ENCODE results near the gene STAT1. TPM values are rescaled to one million over a fixed set of nuclear protein-coding genes. Genes with fewer than 3 reads are reported as not detected.

Gene STAT1
- total RNA-seq, 3 donors from 2014 or later (not counting 1 experiment from before 2014, with no cell fraction given): 49.1 to 91.6 (median 86.2) TPM

DNA sequence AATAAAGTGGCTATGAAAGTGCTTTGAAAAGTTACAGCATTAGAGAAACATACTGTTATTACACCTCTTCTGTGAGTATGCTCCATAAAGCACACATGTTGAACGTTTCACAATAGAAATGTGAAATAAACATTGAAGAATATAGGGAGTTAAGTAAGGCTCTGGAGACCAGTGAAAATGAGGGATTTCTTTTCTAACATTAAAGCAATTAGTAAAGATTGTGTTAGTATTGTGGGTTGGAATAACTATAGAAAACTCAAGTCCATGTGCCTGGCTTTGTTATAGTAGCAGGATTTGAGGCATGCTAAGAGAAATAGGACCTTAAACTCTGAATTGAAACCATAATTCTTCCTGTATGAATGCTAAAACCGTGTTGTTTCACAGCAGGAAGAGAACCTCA lies 70.3 kb downstream of the STAT1 start:
- Mint-ChIP-seq H3K9me3 (no peaks in the 10 kb centered on the region), H3K4me1 (no peaks in the 10 kb centered on the region), H3K36me3 (no peaks in the 10 kb centered on the region), H3K27me3 (ENCODE audit: low read depth in 2 of 2) (no peaks in the 10 kb centered on the region), H3K4me3 (no peak overlapping the region), H3K27ac (no peak overlapping the region)
- Histone ChIP-seq H3K4me3 (ENCODE audit: low read length) (no peak overlapping the region), H3K4me1 (ENCODE audit: control insufficient read depth, insufficient read depth, low read length) (peaks cover under 1% of the 10 kb centered on the region), H3K27ac (ENCODE audit: low read length) (no peak overlapping the region), H3K9me3 (ENCODE audit: control insufficient read depth, insufficient read depth, low read length) (no peaks in the 10 kb centered on the region), H3K36me3 (ENCODE audit: control insufficient read depth, insufficient read depth, low read length) (no peaks in the 10 kb centered on the region), H3K27me3 (ENCODE audit: control insufficient read depth, insufficient read depth, low read length) (no peaks in the 10 kb centered on the region)
- intact Hi-C loops (cut with micrococcal nuclease): no loop called here
- no CpG with 5 or more reads among the region's 2 CpGs for WGBS (ENCODE audit: insufficient coverage)
- no peak for ATAC-seq
- no peak for DNase-seq
- TF ChIP-seq, protein P1, sequence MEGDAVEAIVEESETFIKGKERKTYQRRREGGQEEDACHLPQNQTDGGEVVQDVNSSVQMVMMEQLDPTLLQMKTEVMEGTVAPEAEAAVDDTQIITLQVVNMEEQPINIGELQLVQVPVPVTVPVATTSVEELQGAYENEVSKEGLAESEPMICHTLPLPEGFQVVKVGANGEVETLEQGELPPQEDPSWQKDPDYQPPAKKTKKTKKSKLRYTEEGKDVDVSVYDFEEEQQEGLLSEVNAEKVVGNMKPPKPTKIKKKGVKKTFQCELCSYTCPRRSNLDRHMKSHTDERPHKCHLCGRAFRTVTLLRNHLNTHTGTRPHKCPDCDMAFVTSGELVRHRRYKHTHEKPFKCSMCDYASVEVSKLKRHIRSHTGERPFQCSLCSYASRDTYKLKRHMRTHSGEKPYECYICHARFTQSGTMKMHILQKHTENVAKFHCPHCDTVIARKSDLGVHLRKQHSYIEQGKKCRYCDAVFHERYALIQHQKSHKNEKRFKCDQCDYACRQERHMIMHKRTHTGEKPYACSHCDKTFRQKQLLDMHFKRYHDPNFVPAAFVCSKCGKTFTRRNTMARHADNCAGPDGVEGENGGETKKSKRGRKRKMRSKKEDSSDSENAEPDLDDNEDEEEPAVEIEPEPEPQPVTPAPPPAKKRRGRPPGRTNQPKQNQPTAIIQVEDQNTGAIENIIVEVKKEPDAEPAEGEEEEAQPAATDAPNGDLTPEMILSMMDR (IDR thresholded peaks at IDR 0.05): no peak

DNA sequence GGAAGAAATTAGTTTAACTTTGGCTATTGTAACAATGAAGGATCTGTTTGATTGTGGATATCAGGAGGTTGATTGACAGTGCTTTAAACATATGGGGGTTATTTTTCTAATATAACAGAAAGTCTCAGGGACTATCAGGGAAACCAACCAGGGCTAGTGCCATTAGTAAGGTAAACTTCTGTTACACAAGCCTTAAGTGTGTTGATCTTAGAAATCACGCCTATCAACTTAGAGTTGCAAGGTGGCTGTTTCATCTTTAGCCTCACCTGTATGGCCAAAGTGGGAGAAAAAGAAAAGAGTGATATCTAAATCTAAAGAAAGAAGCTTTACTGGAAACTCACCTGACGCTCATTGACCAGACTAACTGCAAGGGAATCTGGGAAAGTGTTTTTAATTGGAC lies 71.3 kb downstream of the STAT1 start:
- intact Hi-C loops (cut with micrococcal nuclease): no loop called here
- TF ChIP-seq, protein P1 (IDR thresholded peaks at IDR 0.05): no peak
- H3K4me1 Mint-ChIP-seq: no peaks in the 10 kb centered on the region
- no peak overlapping the region for H3K4me3 Mint-ChIP-seq
- ATAC-seq (no peak), DNase-seq (no peak)
- H3K27me3 ChIP-seq (ENCODE audit: control insufficient read depth, insufficient read depth, low read length): no peaks in the 10 kb centered on the region
- WGBS (ENCODE audit: insufficient coverage): 100% methylated on average over 1 of the region's 2 CpGs
- no peaks in the 10 kb centered on the region for H3K4me1 ChIP-seq (ENCODE audit: control insufficient read depth, insufficient read depth, low read length)
- no peaks in the 10 kb centered on the region for H3K9me3 ChIP-seq (ENCODE audit: control insufficient read depth, insufficient read depth, low read length)
- no peak overlapping the region for H3K4me3 ChIP-seq (ENCODE audit: low read length)
- H3K9me3 Mint-ChIP-seq: no peaks in the 10 kb centered on the region
- H3K36me3 ChIP-seq (ENCODE audit: control insufficient read depth, insufficient read depth, low read length): no peaks in the 10 kb centered on the region
- H3K27ac ChIP-seq (ENCODE audit: low read length): no peak overlapping the region
- H3K36me3 Mint-ChIP-seq: no peaks in the 10 kb centered on the region
- H3K27me3 Mint-ChIP-seq (ENCODE audit: low read depth in 2 of 2): no peaks in the 10 kb centered on the region
- H3K27ac Mint-ChIP-seq: no peak overlapping the region

DNA sequence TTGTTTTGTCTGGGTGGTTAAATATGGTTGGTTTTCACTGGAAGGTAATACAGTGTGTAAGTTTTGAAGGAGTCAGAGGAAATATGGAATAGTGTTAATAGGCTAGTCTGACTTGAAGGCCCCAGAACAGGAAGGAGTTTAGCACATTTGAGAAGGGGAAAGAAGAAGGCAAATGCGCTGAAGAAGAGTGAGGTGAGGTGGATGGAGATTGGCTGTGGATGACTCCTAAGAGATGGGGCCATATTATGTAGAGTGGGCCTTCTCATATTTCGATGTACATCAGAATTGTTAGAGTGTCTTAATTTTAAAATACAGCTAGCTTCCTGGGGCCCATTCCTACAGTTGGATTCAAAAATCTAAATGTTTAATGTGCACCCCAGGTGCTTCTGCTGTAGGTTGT lies 72.4 kb downstream of the STAT1 start:
- no peak overlapping the region for H3K4me3 ChIP-seq (ENCODE audit: low read length)
- H3K9me3 ChIP-seq (ENCODE audit: control insufficient read depth, insufficient read depth, low read length): no peaks in the 10 kb centered on the region
- TF ChIP-seq, protein P1 (IDR thresholded peaks at IDR 0.05): no peak
- H3K27me3 ChIP-seq (ENCODE audit: control insufficient read depth, insufficient read depth, low read length): no peaks in the 10 kb centered on the region
- no peak for DNase-seq
- H3K9me3 Mint-ChIP-seq: no peaks in the 10 kb centered on the region
- no peak for ATAC-seq
- no peak overlapping the region for H3K4me3 Mint-ChIP-seq
- H3K27ac Mint-ChIP-seq: no peak overlapping the region
- no peaks in the 10 kb centered on the region for H3K4me1 ChIP-seq (ENCODE audit: control insufficient read depth, insufficient read depth, low read length)
- intact Hi-C loops (cut with micrococcal nuclease): no loop called here
- H3K4me1 Mint-ChIP-seq: peaks cover 0 to under 1% of the 10 kb centered on the region in 2 donors
- WGBS (ENCODE audit: insufficient coverage): 100% methylated on average over 2 of the region's 2 CpGs
- peaks cover 2% of the 10 kb centered on the region for H3K36me3 ChIP-seq (ENCODE audit: control insufficient read depth, insufficient read depth, low read length)
- H3K27ac ChIP-seq (ENCODE audit: low read length): no peak overlapping the region
- H3K27me3 Mint-ChIP-seq (ENCODE audit: low read depth in 2 of 2): no peaks in the 10 kb centered on the region
- H3K36me3 Mint-ChIP-seq: no peaks in the 10 kb centered on the region

DNA sequence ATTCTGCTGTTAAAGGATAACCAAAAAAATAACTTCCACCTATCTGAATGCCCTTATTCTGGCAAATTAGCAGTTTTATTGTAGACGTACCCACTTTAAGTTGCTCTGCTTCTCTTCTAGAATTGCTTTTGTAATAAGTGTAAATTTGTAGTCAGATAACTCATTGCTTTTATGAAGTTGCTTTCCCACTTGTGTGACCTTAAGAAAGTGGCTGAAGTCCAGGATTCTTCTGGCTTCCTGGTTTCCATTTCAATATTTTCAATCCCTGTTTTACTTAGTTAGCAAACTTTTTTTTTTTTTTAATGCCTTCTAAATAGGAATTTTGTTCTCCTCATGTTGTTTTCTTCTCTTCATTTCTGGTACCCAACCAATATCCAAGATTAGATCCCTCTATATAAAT lies 73.5 kb downstream of the STAT1 start:
- H3K27ac Mint-ChIP-seq: peak overlapping the region in 1 of 2 donors; percentile 45
- no peak overlapping the region for H3K4me3 Mint-ChIP-seq
- Histone ChIP-seq H3K4me1 (ENCODE audit: control insufficient read depth, insufficient read depth, low read length) (no peaks in the 10 kb centered on the region), H3K27me3 (ENCODE audit: control insufficient read depth, insufficient read depth, low read length) (no peaks in the 10 kb centered on the region), H3K9me3 (ENCODE audit: control insufficient read depth, insufficient read depth, low read length) (no peaks in the 10 kb centered on the region), H3K27ac (ENCODE audit: low read length) (no peak overlapping the region), H3K4me3 (ENCODE audit: low read length) (no peak overlapping the region), H3K36me3 (ENCODE audit: control insufficient read depth, insufficient read depth, low read length) (peaks cover 2% of the 10 kb centered on the region)
- peaks cover 0 to 5% of the 10 kb centered on the region in 2 donors for H3K4me1 Mint-ChIP-seq
- H3K27me3 Mint-ChIP-seq (ENCODE audit: low read depth in 2 of 2): no peaks in the 10 kb centered on the region
- 100% methylated on average over 1 of the region's 1 CpG for WGBS (ENCODE audit: insufficient coverage)
- H3K36me3 Mint-ChIP-seq: no peaks in the 10 kb centered on the region
- DNase-seq (no peak), ATAC-seq (no peak)
- no peaks in the 10 kb centered on the region for H3K9me3 Mint-ChIP-seq
- intact Hi-C loops (cut with micrococcal nuclease): no loop called here
- TF ChIP-seq, protein P1 (IDR thresholded peaks at IDR 0.05): no peak

Data from natural killer cell (primary cell).